ENCODE data around the gene AFF3. TPM values are rescaled to one million over a fixed set of nuclear protein-coding genes. Genes with fewer than 3 reads are reported as not detected.

AFF3 gene
- total and polyA plus RNA-seq, 2 donors (not counting 1 experiment from before 2014, with no cell fraction given) = 0.50 to 2.5 TPM

- no peak for DNase-seq (ENCODE audit: low read depth in 2 of 2)
- Histone ChIP-seq H3K4me1 (ENCODE audit: control insufficient read depth, extremely low read depth, insufficient read depth, low read length) (no peaks in the 10 kb centered on the region), H4K20me1 (ENCODE audit: control insufficient read depth, extremely low read depth, insufficient read depth, low read length) (no peaks in the 10 kb centered on the region), H3K79me2 (ENCODE audit: control insufficient read depth, insufficient read depth, low read length) (no peaks in the 10 kb centered on the region), H3K4me3 (replicated peaks in 1 of 4; ENCODE audit: control extremely low read depth in 1 of 4, insufficient read depth in 1 of 4, low read depth in 3 of 4, low read length in 4 of 4) (no peak overlapping the region), H3K27ac (ENCODE audit: insufficient read depth, low read length) (no peak overlapping the region), H3K4me2 (ENCODE audit: extremely low read depth, insufficient read depth, low read length) (no peak overlapping the region), H3K36me3 (ENCODE audit: control insufficient read depth, insufficient read depth, low read length) (no peaks in the 10 kb centered on the region), H3K9ac (ENCODE audit: insufficient read depth, low read length) (no peak overlapping the region), H2AFZ (ENCODE audit: low read length) (no peak overlapping the region), H3K9me3 (ENCODE audit: control insufficient read depth, insufficient read depth, low read depth, low read length) (no peaks in the 10 kb centered on the region), H3K27me3 (ENCODE audit: control insufficient read depth, insufficient read depth, low read length) (no peaks in the 10 kb centered on the region)
- no peak for TF ChIP-seq EZH2 (IDR thresholded peaks at IDR 0.05; ENCODE audit: low read length, missing control alignments)
- TF ChIP-seq, protein P1, sequence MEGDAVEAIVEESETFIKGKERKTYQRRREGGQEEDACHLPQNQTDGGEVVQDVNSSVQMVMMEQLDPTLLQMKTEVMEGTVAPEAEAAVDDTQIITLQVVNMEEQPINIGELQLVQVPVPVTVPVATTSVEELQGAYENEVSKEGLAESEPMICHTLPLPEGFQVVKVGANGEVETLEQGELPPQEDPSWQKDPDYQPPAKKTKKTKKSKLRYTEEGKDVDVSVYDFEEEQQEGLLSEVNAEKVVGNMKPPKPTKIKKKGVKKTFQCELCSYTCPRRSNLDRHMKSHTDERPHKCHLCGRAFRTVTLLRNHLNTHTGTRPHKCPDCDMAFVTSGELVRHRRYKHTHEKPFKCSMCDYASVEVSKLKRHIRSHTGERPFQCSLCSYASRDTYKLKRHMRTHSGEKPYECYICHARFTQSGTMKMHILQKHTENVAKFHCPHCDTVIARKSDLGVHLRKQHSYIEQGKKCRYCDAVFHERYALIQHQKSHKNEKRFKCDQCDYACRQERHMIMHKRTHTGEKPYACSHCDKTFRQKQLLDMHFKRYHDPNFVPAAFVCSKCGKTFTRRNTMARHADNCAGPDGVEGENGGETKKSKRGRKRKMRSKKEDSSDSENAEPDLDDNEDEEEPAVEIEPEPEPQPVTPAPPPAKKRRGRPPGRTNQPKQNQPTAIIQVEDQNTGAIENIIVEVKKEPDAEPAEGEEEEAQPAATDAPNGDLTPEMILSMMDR (conservative IDR thresholded peaks at IDR 0.05 in 1 of 2, IDR thresholded peaks at IDR 0.05 in 1 of 2; ENCODE audit: low read depth in 1 of 2, low read length in 2 of 2) = no peak
These were observed 220.5 kb downstream of the AFF3 start for GRCh38 chr2:99921903-99922302.

DNA sequence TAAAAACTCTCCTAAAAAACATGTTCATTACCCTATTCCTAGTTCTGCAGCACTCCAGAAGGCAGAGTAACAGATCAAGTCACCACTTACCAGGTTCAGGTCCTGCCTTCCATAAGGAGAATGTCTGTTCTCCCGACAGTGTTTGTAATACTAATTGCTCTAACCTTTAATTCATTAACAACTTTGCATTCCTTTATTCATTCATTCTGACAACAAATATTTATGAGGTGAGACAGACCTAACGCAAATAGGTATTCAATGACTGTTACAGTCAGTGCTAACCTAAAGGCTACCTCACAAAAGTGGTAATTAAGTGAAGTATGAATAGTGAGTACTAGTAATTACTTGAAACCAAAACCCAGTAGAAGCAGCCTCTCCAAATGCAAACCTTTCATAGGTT is 224.0 kb downstream of the AFF3 start:
- Histone ChIP-seq H3K27me3 (ENCODE audit: control insufficient read depth, insufficient read depth, low read length) (no peaks in the 10 kb centered on the region), H3K4me1 (ENCODE audit: control insufficient read depth, extremely low read depth, insufficient read depth, low read length) (no peaks in the 10 kb centered on the region), H3K79me2 (ENCODE audit: control insufficient read depth, insufficient read depth, low read length) (no peaks in the 10 kb centered on the region), H3K36me3 (ENCODE audit: control insufficient read depth, insufficient read depth, low read length) (no peaks in the 10 kb centered on the region), H3K9ac (ENCODE audit: insufficient read depth, low read length) (no peak overlapping the region), H3K9me3 (ENCODE audit: control insufficient read depth, insufficient read depth, low read depth, low read length) (no peaks in the 10 kb centered on the region), H3K4me2 (ENCODE audit: extremely low read depth, insufficient read depth, low read length) (no peak overlapping the region), H3K27ac (ENCODE audit: insufficient read depth, low read length) (no peak overlapping the region), H4K20me1 (ENCODE audit: control insufficient read depth, extremely low read depth, insufficient read depth, low read length) (no peaks in the 10 kb centered on the region), H2AFZ (ENCODE audit: low read length) (no peak overlapping the region), H3K4me3 (replicated peaks in 1 of 4; ENCODE audit: control extremely low read depth in 1 of 4, insufficient read depth in 1 of 4, low read depth in 3 of 4, low read length in 4 of 4) (no peak overlapping the region)
- DNase-seq (ENCODE audit: low read depth in 2 of 2) = no peak
- TF ChIP-seq EZH2 (IDR thresholded peaks at IDR 0.05; ENCODE audit: low read length, missing control alignments) = no peak
- TF ChIP-seq, protein P1 (conservative IDR thresholded peaks at IDR 0.05 in 1 of 2, IDR thresholded peaks at IDR 0.05 in 1 of 2; ENCODE audit: low read depth in 1 of 2, low read length in 2 of 2) = no peak

- no peaks in the 10 kb centered on the region for H3K79me2 ChIP-seq (ENCODE audit: control insufficient read depth, insufficient read depth, low read length)
- TF ChIP-seq EZH2 (IDR thresholded peaks at IDR 0.05; ENCODE audit: low read length, missing control alignments) = no peak
- TF ChIP-seq, protein P1 (conservative IDR thresholded peaks at IDR 0.05 in 1 of 2, IDR thresholded peaks at IDR 0.05 in 1 of 2; ENCODE audit: low read depth in 1 of 2, low read length in 2 of 2) = no peak
- H3K4me3 ChIP-seq (replicated peaks in 1 of 4; ENCODE audit: control extremely low read depth in 1 of 4, insufficient read depth in 1 of 4, low read depth in 3 of 4, low read length in 4 of 4) = no peak overlapping the region
- H3K9ac ChIP-seq (ENCODE audit: insufficient read depth, low read length) = no peak overlapping the region
- no peaks in the 10 kb centered on the region for H3K9me3 ChIP-seq (ENCODE audit: control insufficient read depth, insufficient read depth, low read depth, low read length)
- H3K4me2 ChIP-seq (ENCODE audit: extremely low read depth, insufficient read depth, low read length) = no peak overlapping the region
- no peaks in the 10 kb centered on the region for H4K20me1 ChIP-seq (ENCODE audit: control insufficient read depth, extremely low read depth, insufficient read depth, low read length)
- H3K36me3 ChIP-seq (ENCODE audit: control insufficient read depth, insufficient read depth, low read length) = no peaks in the 10 kb centered on the region
- no peak for DNase-seq (ENCODE audit: low read depth in 2 of 2)
- H3K27ac ChIP-seq (ENCODE audit: insufficient read depth, low read length) = no peak overlapping the region
- no peaks in the 10 kb centered on the region for H3K27me3 ChIP-seq (ENCODE audit: control insufficient read depth, insufficient read depth, low read length)
- no peak overlapping the region for H2AFZ ChIP-seq (ENCODE audit: low read length)
- no peaks in the 10 kb centered on the region for H3K4me1 ChIP-seq (ENCODE audit: control insufficient read depth, extremely low read depth, insufficient read depth, low read length)
These were observed 227.2 kb downstream of the AFF3 start for GRCh38 chr2:99915108-99915675.

All from fibroblast of lung (primary cell).